PC-9 (cell line): ENCODE data around the gene GALNT2.

Source experiments
- EZH2 ChIP-seq: fragments of 200-600 bp; sonication (generic); IDR thresholded peaks from 2 replicates; pipeline ENCODE4 v1.8.0; 2017; ENCODE audit warnings: antibody characterized with exemption, low read depth
- TF ChIP-seq, protein P1 (sequence below): fragments of 200-600 bp; sonication (generic); conservative IDR thresholded peaks from 2 replicates; pipeline ENCODE4 v1.6.1; 2017; ENCODE audit warnings: mixed run types, antibody characterized with exemption, mild to moderate bottlenecking, moderate library complexity

DNA sequence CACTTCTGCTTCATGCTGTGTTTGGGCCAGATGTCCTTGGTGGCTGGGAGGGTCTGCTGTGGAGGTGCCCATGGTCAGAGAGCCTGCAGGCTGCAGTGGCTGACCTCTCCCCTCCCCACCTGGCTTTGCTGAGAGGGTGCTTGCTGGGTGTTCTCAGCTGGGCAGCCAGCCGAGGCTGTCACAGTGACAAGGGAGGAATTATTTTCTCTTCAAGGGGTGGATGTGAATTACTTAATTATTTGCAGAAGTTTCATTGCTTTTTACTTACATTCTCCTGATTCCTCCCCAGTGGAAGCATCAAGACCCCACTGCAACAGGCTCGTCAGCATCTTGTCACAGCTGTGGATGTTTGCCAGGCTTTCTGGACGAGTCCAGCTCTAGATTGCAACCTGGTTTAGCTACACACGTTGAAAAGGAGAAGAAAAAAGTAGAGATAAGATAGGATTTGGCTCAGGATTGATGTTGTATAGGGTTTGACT lies 70.3 kb downstream of the GALNT2 start:
- TF ChIP-seq, protein P1, sequence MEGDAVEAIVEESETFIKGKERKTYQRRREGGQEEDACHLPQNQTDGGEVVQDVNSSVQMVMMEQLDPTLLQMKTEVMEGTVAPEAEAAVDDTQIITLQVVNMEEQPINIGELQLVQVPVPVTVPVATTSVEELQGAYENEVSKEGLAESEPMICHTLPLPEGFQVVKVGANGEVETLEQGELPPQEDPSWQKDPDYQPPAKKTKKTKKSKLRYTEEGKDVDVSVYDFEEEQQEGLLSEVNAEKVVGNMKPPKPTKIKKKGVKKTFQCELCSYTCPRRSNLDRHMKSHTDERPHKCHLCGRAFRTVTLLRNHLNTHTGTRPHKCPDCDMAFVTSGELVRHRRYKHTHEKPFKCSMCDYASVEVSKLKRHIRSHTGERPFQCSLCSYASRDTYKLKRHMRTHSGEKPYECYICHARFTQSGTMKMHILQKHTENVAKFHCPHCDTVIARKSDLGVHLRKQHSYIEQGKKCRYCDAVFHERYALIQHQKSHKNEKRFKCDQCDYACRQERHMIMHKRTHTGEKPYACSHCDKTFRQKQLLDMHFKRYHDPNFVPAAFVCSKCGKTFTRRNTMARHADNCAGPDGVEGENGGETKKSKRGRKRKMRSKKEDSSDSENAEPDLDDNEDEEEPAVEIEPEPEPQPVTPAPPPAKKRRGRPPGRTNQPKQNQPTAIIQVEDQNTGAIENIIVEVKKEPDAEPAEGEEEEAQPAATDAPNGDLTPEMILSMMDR, result no peak
- TF ChIP-seq EZH2, result no peak
